Endodermal cell (in vitro differentiated cells): ENCODE data around the gene SEC14L2. TPM values are rescaled to one million over a fixed set of nuclear protein-coding genes. Genes with fewer than 3 reads are reported as not detected.

Experiments used
- DNase-seq: peaks from one replicate; pipeline ENCODE4 v3.0.0-alpha.2; 2017
- H3K27ac ChIP-seq: 2 replicates; pipeline ENCODE4 v1.5.1; 2013; ENCODE audit warnings: mild to moderate bottlenecking, low read depth, low read length, moderate library complexity
- H3K27me3 ChIP-seq: 2 replicates; pipeline ENCODE4 v1.6.1; 2013; ENCODE audit warnings: mild to moderate bottlenecking, low read length, moderate library complexity; ENCODE audit not compliant: insufficient read depth, control insufficient read depth, poor library complexity, severe bottlenecking
- H3K36me3 ChIP-seq: 2 replicates; pipeline ENCODE4 v1.7.0; 2013; ENCODE audit warnings: mild to moderate bottlenecking, low read length, moderate library complexity; ENCODE audit not compliant: control insufficient read depth, insufficient read depth
- H3K4me1 ChIP-seq: one replicate; pipeline ENCODE4 v1.7.0; 2013; ENCODE audit warnings: low read length; ENCODE audit not compliant: control insufficient read depth, insufficient read depth
- H3K4me3 ChIP-seq: 2 replicates; pipeline ENCODE4 v1.5.1; 2013; ENCODE audit warnings: mild to moderate bottlenecking, low read length, moderate library complexity
- H3K9ac ChIP-seq: 2 replicates; pipeline ENCODE4 v1.6.1; 2013; ENCODE audit warnings: mild to moderate bottlenecking, low read length, moderate library complexity; ENCODE audit not compliant: poor library complexity, severe bottlenecking; ENCODE audit errors: extremely low read depth
- H3K9me3 ChIP-seq: 2 replicates; pipeline ENCODE4 v1.6.1; 2013; ENCODE audit warnings: mild to moderate bottlenecking, low read length, moderate library complexity; ENCODE audit not compliant: control insufficient read depth
- H3K27ac Mint-ChIP-seq: 2 replicates; pipeline ENCODE4 v1.8.0; 2020; ENCODE audit warnings: mixed read lengths
- H3K27me3 Mint-ChIP-seq: 2 replicates; pipeline ENCODE4 v1.8.0; 2021; ENCODE audit warnings: mild to moderate bottlenecking, mixed read lengths; ENCODE audit not compliant: insufficient read depth
- H3K36me3 Mint-ChIP-seq: 2 replicates; pipeline ENCODE4 v1.8.0; 2020; ENCODE audit warnings: low read depth, mixed read lengths
- H3K4me1 Mint-ChIP-seq: 2 replicates; pipeline ENCODE4 v1.8.0; 2020; ENCODE audit warnings: mixed read lengths
- H3K4me3 Mint-ChIP-seq: 2 replicates; pipeline ENCODE4 v1.8.0; 2020; ENCODE audit warnings: mild to moderate bottlenecking, moderate library complexity, mixed read lengths
- H3K9me3 Mint-ChIP-seq: 2 replicates; pipeline ENCODE4 v1.8.0; 2020; ENCODE audit warnings: mild to moderate bottlenecking, mixed read lengths
- WGBS, 2 experiments: methylation state at CpG; one replicate each; pipeline versions ENCODE4 v1.1.5 to v1.1.7; 2013; ENCODE audit warnings: missing lambda C conversion rate in 2 of 2, mixed read lengths in 1 of 2; ENCODE audit not compliant: insufficient coverage in 1 of 2, insufficient read length in 1 of 2; 5-methylcytosine and 5-hydroxymethylcytosine counted together
- total RNA-seq, 2 donors: library from RNA; stranded (reverse); fragmentation: NEBNext Ultra II Directional in 1 of 2; extraction: Animal tissue kit (Norgen Biotek cat#: 25700) in 1 of 2; gene quantifications; 2 replicates in 1 of 2; 3 replicates in 1 of 2; pipeline ENCODE4 v1.2.1, GENCODE V29; 2021
- TF ChIP-seq, protein P1 (sequence below): fragments of 200-600 bp; sonication (generic); conservative IDR thresholded peaks from 2 replicates; pipeline ENCODE4 v1.5.0; 2021; ENCODE audit warnings: antibody characterized with exemption, mild to moderate bottlenecking

SEC14L2 gene
- total RNA-seq, 2 donors from 2014 or later, result 13.9 to 19.1 TPM

GRCh38 chr22:30441088-30441487 is 44.3 kb downstream of the SEC14L2 start:
- H3K4me1 Mint-ChIP-seq, result peaks cover 2% of the 10 kb centered on the region
- WGBS, 2 experiments, result 90 to 93% methylated on average over 6 to 9 of the region's 9 CpGs

DNA sequence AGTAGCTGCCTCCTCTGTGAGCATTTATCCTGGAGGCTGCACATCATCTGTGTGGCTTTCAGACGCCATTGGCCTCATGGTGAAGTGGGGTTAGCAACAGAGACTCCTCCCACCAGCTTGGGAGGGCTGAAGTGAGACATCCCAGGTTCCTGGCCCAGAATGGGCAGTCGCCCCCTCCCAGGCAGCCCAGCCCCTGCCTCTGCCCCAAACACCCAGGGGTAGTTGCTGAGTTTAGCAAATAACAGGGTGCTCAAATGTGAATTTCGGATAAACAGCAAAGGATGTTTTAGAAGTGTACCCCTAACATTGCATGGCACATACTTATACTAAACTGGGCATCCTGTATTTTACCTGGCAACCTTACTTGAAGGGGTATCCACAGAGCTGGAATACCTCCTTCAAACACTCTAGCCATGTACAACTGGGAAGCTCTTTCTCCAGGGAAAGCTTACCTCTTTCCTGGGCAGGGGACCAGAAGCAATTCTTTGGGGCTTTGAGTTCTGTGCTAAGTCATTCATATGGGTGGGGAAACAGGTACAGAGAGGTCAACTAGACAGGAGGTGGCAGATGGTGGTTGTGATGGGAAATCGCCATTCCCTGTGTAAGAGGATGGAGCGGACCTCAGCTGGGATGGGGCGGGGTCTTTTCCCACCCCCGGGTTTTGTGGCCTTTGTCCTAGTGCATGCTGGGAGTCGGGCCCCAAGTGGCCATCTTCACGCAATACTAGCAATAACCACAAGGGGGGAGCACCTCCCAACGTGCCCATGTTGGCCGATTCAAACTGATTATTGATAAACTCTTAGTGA is 48.0 kb downstream of the SEC14L2 start:
- Histone ChIP-seq H3K36me3 (no peaks in the 10 kb centered on the region), H3K4me1 (no peaks in the 10 kb centered on the region), H3K27me3 (no peaks in the 10 kb centered on the region), H3K9ac (no peak overlapping the region), H3K9me3 (no peaks in the 10 kb centered on the region), H3K4me3 (no peak overlapping the region), H3K27ac (no peak overlapping the region)
- no peaks in the 10 kb centered on the region for H3K9me3 Mint-ChIP-seq
- WGBS, 2 experiments, result 28 to 50% methylated on average over 2 to 11 of the region's 11 CpGs
- H3K4me1 Mint-ChIP-seq, result peaks cover 2% of the 10 kb centered on the region
- DNase-seq, result peak; percentile 93
- H3K27me3 Mint-ChIP-seq, result peaks cover 2% of the 10 kb centered on the region
- TF ChIP-seq, protein P1, sequence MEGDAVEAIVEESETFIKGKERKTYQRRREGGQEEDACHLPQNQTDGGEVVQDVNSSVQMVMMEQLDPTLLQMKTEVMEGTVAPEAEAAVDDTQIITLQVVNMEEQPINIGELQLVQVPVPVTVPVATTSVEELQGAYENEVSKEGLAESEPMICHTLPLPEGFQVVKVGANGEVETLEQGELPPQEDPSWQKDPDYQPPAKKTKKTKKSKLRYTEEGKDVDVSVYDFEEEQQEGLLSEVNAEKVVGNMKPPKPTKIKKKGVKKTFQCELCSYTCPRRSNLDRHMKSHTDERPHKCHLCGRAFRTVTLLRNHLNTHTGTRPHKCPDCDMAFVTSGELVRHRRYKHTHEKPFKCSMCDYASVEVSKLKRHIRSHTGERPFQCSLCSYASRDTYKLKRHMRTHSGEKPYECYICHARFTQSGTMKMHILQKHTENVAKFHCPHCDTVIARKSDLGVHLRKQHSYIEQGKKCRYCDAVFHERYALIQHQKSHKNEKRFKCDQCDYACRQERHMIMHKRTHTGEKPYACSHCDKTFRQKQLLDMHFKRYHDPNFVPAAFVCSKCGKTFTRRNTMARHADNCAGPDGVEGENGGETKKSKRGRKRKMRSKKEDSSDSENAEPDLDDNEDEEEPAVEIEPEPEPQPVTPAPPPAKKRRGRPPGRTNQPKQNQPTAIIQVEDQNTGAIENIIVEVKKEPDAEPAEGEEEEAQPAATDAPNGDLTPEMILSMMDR, result peak; percentile 93
- H3K36me3 Mint-ChIP-seq, result no peaks in the 10 kb centered on the region
- H3K4me3 Mint-ChIP-seq, result peak overlapping the region; percentile 32
- H3K27ac Mint-ChIP-seq, result peak overlapping the region; percentile 78

More at GRCh38 chr22:30441088-30441487, 44.3 kb downstream of the SEC14L2 start:
- TF ChIP-seq, protein P1, result no peak
- Histone ChIP-seq H3K36me3 (no peaks in the 10 kb centered on the region), H3K27me3 (no peaks in the 10 kb centered on the region), H3K9me3 (no peaks in the 10 kb centered on the region), H3K9ac (no peak overlapping the region), H3K4me1 (no peaks in the 10 kb centered on the region), H3K27ac (no peak overlapping the region), H3K4me3 (no peak overlapping the region)
- Mint-ChIP-seq H3K4me3 (no peak overlapping the region), H3K9me3 (no peaks in the 10 kb centered on the region), H3K27me3 (peaks cover 5% of the 10 kb centered on the region), H3K36me3 (no peaks in the 10 kb centered on the region), H3K27ac (no peak overlapping the region)
- no peak for DNase-seq

DNA sequence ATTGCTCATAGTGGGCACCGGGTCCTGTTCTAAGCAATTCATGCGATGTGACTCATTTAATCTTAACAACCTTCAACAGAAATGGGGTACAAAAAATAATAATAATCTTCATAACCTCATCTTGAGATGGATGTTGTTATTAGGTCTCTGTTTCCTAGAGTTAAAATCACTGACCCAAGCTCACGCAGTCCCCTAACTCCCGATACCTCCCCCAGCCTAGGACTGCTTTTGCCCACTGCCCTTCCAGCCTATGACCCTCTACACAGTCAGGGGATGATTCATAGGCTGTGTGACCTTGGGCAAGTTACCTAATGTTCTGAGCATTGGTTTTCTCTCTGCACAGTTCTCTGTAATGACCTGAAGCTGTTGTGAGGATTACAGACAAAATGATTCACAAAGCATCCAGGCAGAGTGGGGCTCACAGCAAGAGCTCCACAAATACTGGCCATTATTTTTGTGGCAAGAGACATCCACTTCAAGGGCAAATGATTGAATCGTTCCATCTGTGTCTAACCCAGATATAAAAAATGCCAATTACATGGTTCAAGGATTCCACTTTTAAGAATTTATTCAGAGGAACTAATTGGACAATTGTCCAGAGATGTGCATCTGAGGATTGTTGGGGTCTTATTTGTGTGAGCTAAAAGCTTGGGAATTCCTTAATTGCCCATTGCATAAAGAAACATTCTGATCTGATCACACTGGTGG is 48.8 kb downstream of the SEC14L2 start:
- Histone ChIP-seq H3K27ac (no peak overlapping the region), H3K4me1 (no peaks in the 10 kb centered on the region), H3K9ac (no peak overlapping the region), H3K36me3 (no peaks in the 10 kb centered on the region), H3K4me3 (no peak overlapping the region), H3K27me3 (no peaks in the 10 kb centered on the region), H3K9me3 (no peaks in the 10 kb centered on the region)
- Mint-ChIP-seq H3K4me3 (no peak overlapping the region), H3K9me3 (no peaks in the 10 kb centered on the region), H3K4me1 (peaks cover 2% of the 10 kb centered on the region), H3K36me3 (no peaks in the 10 kb centered on the region), H3K27ac (no peak overlapping the region), H3K27me3 (no peaks in the 10 kb centered on the region)
- no peak for DNase-seq
- TF ChIP-seq, protein P1, result peak; percentile 36
- WGBS, 2 experiments, result 29 to 66% methylated on average over 3 to 5 of the region's 5 CpGs
